HEK293 (cell line): Measurements from ENCODE around the gene COL3A1.

Source experiments
- CTCF ChIP-seq: fragments of 450-650 bp; formaldehyde crosslinking; IDR thresholded peaks from 2 replicates; pipeline ENCODE4 v1.5.1; 2016; ENCODE audit warnings: missing biosample characterization, missing genetic modification characterization
- YY1 ChIP-seq: fragments of 450-650 bp; formaldehyde crosslinking; IDR thresholded peaks from 2 replicates; pipeline ENCODE4 v1.5.1; 2018; ENCODE audit warnings: missing biosample characterization, missing genetic modification characterization
- ZNF121 ChIP-seq: fragments of 450-650 bp; formaldehyde crosslinking; IDR thresholded peaks from 2 replicates; pipeline ENCODE4 v1.5.1; 2016; ENCODE audit warnings: missing biosample characterization, missing genetic modification characterization
- ZNF18 ChIP-seq: fragments of 450-650 bp; formaldehyde crosslinking; IDR thresholded peaks from 2 replicates; pipeline ENCODE4 v1.5.1; 2016; ENCODE audit warnings: missing biosample characterization, missing genetic modification characterization
- ZNF302 ChIP-seq: fragments of 450-650 bp; formaldehyde crosslinking; IDR thresholded peaks from 2 replicates; pipeline ENCODE4 v1.5.1; 2016; ENCODE audit warnings: missing biosample characterization, missing genetic modification characterization, low read depth
- ZNF585B ChIP-seq: fragments of 450-650 bp; formaldehyde crosslinking; IDR thresholded peaks from 2 replicates; pipeline ENCODE4 v1.5.1; 2016; ENCODE audit warnings: missing biosample characterization, missing genetic modification characterization
- ZSCAN30 ChIP-seq: fragments of 450-650 bp; IDR thresholded peaks from 2 replicates; pipeline ENCODE4 v1.5.1; 2018; ENCODE audit warnings: missing biosample characterization, mild to moderate bottlenecking, missing genetic modification characterization, moderate library complexity

DNA sequence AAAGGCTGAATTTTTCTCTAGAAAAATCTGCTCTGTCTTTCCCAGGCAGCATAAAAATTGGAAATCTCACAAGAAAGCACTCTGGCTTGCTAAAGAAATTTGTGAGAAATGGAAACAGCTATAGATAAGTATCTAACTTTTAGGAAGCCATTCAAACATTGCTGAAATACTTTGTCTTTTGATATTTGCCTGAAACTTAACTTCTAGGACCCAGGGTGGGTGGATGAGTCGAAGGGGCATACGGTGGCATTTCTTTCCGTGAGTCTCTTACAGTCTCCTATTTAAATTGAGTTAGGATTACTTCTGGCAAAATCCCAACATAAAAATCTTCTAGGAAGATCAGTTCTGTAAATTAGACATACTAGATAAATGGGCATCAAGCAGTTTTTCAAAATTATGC is 532 bp upstream of the COL3A1 start:
- TF ChIP-seq ZNF302 (tag by site-specific recombination) (no peak), YY1 (tag by site-specific recombination) (no peak), CTCF (no peak), ZNF121 (no peak), ZNF585B (tag by site-specific recombination) (no peak), ZNF18 (no peak), ZSCAN30 (tag by site-specific recombination) (no peak)
